GM12891 (cell line): ENCODE data around the gene PCDHA1.

Experiments used
- DNase-seq: peaks from one replicate; pipeline ENCODE4 v3.0.0; 2011; ENCODE audit warnings: low spot score; ENCODE audit not compliant: insufficient read length
- FAIRE-seq: peaks from 2 replicates; lab custom pipeline; 2011; peaks lifted over from hg19 to GRCh38; lab: Jason Lieb, UNC
- PAX5 ChIP-seq: IDR thresholded peaks from 2 replicates; pipeline ENCODE4 v1.6.1; 2011; ENCODE audit warnings: low read length, moderate library complexity, mild to moderate bottlenecking; ENCODE audit not compliant: insufficient read depth, severe bottlenecking
- POLR2A ChIP-seq: IDR thresholded peaks from 2 replicates; pipeline ENCODE4 v1.6.1; 2011; ENCODE audit warnings: low read depth, low read length, control low read depth
- POLR2AphosphoS5 ChIP-seq: IDR thresholded peaks from 2 replicates; pipeline ENCODE4 v1.6.1; 2011; ENCODE audit warnings: low read depth, low read length, control low read depth
- POU2F2 ChIP-seq: IDR thresholded peaks from 2 replicates; pipeline ENCODE4 v1.6.1; 2011; ENCODE audit warnings: low read depth, mild to moderate bottlenecking, control low read depth, low read length, moderate library complexity
- SPI1 ChIP-seq: IDR thresholded peaks from 2 replicates; pipeline ENCODE4 v1.6.1; 2011; ENCODE audit warnings: low read depth, low read length, control low read depth
- TAF1 ChIP-seq: IDR thresholded peaks from 2 replicates; pipeline ENCODE4 v1.6.1; 2011; ENCODE audit warnings: low read depth, low read length, control low read depth

PCDHA1 gene

GRCh38 chr5:140978260-140978659 lies 192.3 kb downstream of the PCDHA1 start:
- TF ChIP-seq POU2F2 (no peak), POLR2AphosphoS5 (no peak), PAX5 (no peak), POLR2A (no peak), TAF1 (no peak), SPI1 (no peak)
- FAIRE-seq = no peak
- no peak for DNase-seq

GRCh38 chr5:140978983-140979382 lies 193.0 kb downstream of the PCDHA1 start:
- DNase-seq (no peak), FAIRE-seq (no peak)
- TF ChIP-seq SPI1 (no peak), POU2F2 (no peak), PAX5 (no peak), TAF1 (no peak), POLR2AphosphoS5 (no peak), POLR2A (no peak)

DNA sequence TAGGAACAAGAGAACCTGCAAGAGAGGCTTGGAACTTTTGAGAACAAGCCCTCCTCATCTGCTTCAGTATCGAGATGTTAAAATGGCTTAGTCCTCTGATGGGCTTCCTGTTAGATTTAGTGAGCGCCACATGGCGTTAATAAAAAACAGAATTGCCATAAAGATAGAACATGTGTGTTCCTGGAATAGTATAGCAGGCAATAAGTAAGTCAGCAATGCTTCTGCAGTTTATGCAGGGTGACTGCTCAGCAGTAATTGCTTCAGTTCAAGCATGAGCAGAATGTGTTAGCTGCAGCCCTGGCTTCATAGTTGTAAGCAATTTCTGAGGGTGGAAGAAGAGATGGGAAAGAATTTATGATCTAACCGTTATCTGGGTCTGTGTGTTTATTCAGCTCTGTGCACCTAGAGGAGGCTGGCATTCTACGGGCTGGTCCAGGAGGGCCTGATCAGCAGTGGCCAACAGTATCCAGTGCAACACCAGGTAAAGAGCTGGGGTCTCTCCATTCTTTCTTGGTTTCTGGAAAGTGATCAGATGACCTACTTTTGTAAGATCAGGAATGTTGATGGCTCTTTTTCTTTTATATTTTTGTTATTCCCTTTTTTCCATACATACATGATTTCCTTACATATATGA lies 196.3 kb downstream of the PCDHA1 start:
- DNase-seq (no peak), FAIRE-seq (no peak)
- TF ChIP-seq PAX5 (no peak), POU2F2 (no peak), TAF1 (no peak), SPI1 (no peak), POLR2AphosphoS5 (no peak), POLR2A (no peak)

DNA sequence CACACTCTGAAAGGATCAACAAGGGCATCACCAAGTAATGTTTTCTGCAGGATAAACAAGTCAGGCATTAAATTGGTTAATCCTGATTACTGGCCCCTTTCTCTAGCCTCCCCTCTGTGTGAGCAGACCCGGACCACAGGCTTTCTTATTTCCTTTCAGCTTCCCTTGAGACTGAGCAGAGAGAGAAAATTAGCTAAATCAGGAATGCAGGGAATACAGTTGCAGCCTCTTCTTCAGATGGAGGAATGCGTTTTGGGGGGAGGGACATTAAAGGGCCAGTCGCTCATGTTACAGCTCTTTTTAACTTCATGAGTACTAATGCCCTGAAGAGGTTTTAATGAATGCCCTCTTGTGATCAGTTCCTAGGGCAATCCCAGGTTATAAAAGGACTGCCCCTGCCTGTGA lies 200.2 kb downstream of the PCDHA1 start:
- no peak for TF ChIP-seq SPI1
- TF ChIP-seq POLR2A = no peak
- TF ChIP-seq TAF1 = no peak
- TF ChIP-seq POU2F2 = no peak
- TF ChIP-seq PAX5 = no peak
- no peak for TF ChIP-seq POLR2AphosphoS5
- DNase-seq (no peak), FAIRE-seq (no peak)

- TF ChIP-seq POU2F2 (no peak), PAX5 (no peak), SPI1 (no peak), POLR2AphosphoS5 (no peak), POLR2A (no peak), TAF1 (no peak)
- DNase-seq = no peak
- no peak for FAIRE-seq
Measured at GRCh38 chr5:140988100-140988499, 202.2 kb downstream of the PCDHA1 start.

DNA sequence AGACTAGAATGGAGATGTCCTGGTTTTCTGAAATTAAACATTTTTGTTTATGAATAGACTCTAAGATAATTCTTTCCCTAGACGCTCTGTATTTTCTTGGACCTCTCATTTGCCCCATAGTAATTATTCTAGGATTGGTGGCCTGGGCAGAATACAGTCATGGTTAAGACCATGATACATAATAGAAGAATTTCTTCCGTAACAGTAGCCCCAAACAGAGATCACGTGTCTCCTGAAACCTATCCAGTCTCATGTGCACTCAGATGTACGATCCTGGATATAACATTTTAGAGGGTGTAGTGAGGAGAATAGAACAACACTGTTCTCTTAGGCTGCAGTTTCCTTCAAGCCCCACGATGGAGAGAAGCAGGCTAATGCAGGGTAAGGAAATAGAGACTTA lies 202.7 kb downstream of the PCDHA1 start:
- DNase-seq (no peak), FAIRE-seq (no peak)
- no peak for TF ChIP-seq PAX5
- no peak for TF ChIP-seq TAF1
- TF ChIP-seq POLR2AphosphoS5 = no peak
- no peak for TF ChIP-seq POU2F2
- no peak for TF ChIP-seq POLR2A
- no peak for TF ChIP-seq SPI1

- DNase-seq = no peak
- TF ChIP-seq TAF1 (no peak), PAX5 (no peak), POLR2A (no peak), POLR2AphosphoS5 (no peak), POU2F2 (no peak), SPI1 (no peak)
- FAIRE-seq = no peak
Measured at GRCh38 chr5:140989254-140990020, 203.5 kb downstream of the PCDHA1 start.

DNA sequence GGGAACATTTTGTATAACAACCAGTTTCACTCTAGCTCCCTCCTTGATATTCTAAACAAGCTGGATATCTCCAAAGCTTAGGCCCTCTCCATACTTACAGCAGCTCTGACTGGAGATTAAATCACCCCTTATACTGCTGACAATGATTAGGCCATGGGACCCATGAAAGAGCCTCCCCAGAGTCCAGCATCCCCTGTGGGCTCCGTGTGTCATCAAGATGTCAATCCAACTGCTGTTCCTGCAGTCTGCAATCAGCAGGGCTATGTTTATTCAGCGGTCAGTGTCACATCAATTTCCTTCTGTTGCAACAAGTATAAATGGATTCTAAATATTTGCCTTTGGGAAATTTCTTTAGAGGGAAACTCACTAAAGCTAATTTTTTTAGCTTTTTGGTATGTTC lies 206.9 kb downstream of the PCDHA1 start:
- TF ChIP-seq POLR2AphosphoS5 (no peak), PAX5 (no peak), POU2F2 (no peak), SPI1 (no peak), TAF1 (no peak), POLR2A (no peak)
- no peak for DNase-seq
- no peak for FAIRE-seq

DNA sequence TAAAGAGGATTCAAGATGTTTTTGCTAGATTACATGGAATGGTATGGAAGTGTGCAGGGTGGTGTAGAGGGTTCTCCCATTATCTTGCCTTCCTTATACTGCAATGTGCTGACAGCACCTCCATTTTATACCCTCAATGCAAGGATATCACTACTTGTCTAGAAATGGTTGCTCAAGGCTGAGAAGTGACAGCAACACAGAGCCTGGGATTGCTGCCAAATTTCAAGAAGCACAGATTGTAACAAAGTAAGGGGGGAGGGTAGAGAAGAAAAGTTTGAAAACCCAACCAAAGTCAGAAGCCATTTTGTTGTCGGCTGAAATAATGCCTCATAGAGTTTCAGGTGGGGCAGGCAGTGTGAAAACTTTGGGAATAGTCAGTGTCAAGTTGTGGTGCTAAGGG lies 210.1 kb downstream of the PCDHA1 start:
- TF ChIP-seq PAX5 (no peak), TAF1 (no peak), POU2F2 (no peak), POLR2AphosphoS5 (no peak), POLR2A (no peak), SPI1 (no peak)
- no peak for FAIRE-seq
- DNase-seq = no peak
